Hepatocyte (in vitro differentiated cells): Measurements from ENCODE around the gene TBRG1. TPM values are rescaled to one million over a fixed set of nuclear protein-coding genes. Genes with fewer than 3 reads are reported as not detected.

Source experiments
- DNase-seq: peaks from one replicate; pipeline ENCODE4 v3.0.0-alpha.2; 2016; ENCODE audit warnings: low spot score
- H2AFZ ChIP-seq: fragments of 200-600 bp; sonication (generic); 2 replicates; pipeline ENCODE4 v1.6.0; 2016; ENCODE audit warnings: antibody characterized with exemption, mild to moderate bottlenecking
- H3K27ac ChIP-seq: fragments of 200-600 bp; sonication (generic); 2 replicates; pipeline ENCODE4 v1.5.1; 2016; ENCODE audit warnings: mild to moderate bottlenecking
- H3K27me3 ChIP-seq: fragments of 200-600 bp; sonication (generic); 2 replicates; pipeline ENCODE4 v1.6.1; 2016
- H3K36me3 ChIP-seq: fragments of 200-600 bp; sonication (generic); replicated peaks from 2 replicates; pipeline ENCODE4 v1.5.1; 2016; ENCODE audit warnings: low read depth; ENCODE audit not compliant: insufficient read depth
- H3K4me1 ChIP-seq: fragments of 200-600 bp; sonication (generic); 2 replicates; pipeline ENCODE4 v1.5.1; 2016; ENCODE audit warnings: mild to moderate bottlenecking, moderate library complexity; ENCODE audit not compliant: insufficient read depth
- H3K4me2 ChIP-seq: fragments of 200-600 bp; sonication (generic); 2 replicates; pipeline ENCODE4 v1.6.0; 2016
- H3K4me3 ChIP-seq: fragments of 200-600 bp; sonication (generic); 2 replicates; pipeline ENCODE4 v1.5.1; 2016; ENCODE audit warnings: mild to moderate bottlenecking
- H3K79me2 ChIP-seq: fragments of 200-600 bp; sonication (generic); 2 replicates; pipeline ENCODE4 v1.6.0; 2017; ENCODE audit warnings: mild to moderate bottlenecking
- H3K9me2 ChIP-seq: fragments of 200-600 bp; sonication (generic); replicated peaks from 2 replicates; pipeline ENCODE4 v1.6.0; 2017; ENCODE audit warnings: mild to moderate bottlenecking; ENCODE audit not compliant: insufficient read depth
- H3K9me3 ChIP-seq: fragments of 200-600 bp; sonication (generic); 2 replicates; pipeline ENCODE4 v1.5.1; 2016; ENCODE audit warnings: low read depth, mild to moderate bottlenecking
- H4K20me1 ChIP-seq: fragments of 200-600 bp; sonication (generic); 2 replicates; pipeline ENCODE4 v1.6.0; 2016; ENCODE audit warnings: mild to moderate bottlenecking; ENCODE audit not compliant: insufficient read depth, poor library complexity, severe bottlenecking
- EZH2 ChIP-seq: fragments of 200-600 bp; sonication (generic); IDR thresholded peaks from 2 replicates; pipeline ENCODE4 v1.6.1; 2016; ENCODE audit warnings: antibody characterized with exemption, mild to moderate bottlenecking, borderline replicate concordance
- EZH2phosphoT487 ChIP-seq: fragments of 200-600 bp; sonication (generic); IDR thresholded peaks from one replicate; pipeline ENCODE4 v1.6.1; 2018; ENCODE audit warnings: antibody characterized with exemption, mild to moderate bottlenecking, low read depth, moderate library complexity; ENCODE audit not compliant: unreplicated experiment, severe bottlenecking
- WGBS: methylation state at CpG from one replicate; pipeline ENCODE4 v1.1.6; 2016; ENCODE audit warnings: low lambda C conversion rate; ENCODE audit errors: missing lambda C conversion rate; 5-methylcytosine and 5-hydroxymethylcytosine counted together
- polyA plus RNA-seq: library from polyadenylated mRNA; unstranded; fragments of >200 nt; fragmentation: Nextera tagmentation; extraction: Ambion mirVana; gene quantifications from 2 replicates; pipeline ENCODE4 v1.2.1, GENCODE V29; 2016
- total RNA-seq: library from RNA; depleted of rRNA; stranded (reverse); fragments of >200 nt; gene quantifications from 2 replicates; pipeline ENCODE4 v1.2.3, GENCODE V29; 2014
- TF ChIP-seq, protein P1 (sequence below): fragments of 200-600 bp; sonication (generic); IDR thresholded peaks from 2 replicates; pipeline ENCODE4 v1.5.1; 2016; ENCODE audit warnings: antibody characterized with exemption, mild to moderate bottlenecking; ENCODE audit not compliant: poor library complexity

TBRG1 gene
- total and polyA plus RNA-seq, 2 experiments from 2014 or later = 34.6 to 35.0 TPM

DNA sequence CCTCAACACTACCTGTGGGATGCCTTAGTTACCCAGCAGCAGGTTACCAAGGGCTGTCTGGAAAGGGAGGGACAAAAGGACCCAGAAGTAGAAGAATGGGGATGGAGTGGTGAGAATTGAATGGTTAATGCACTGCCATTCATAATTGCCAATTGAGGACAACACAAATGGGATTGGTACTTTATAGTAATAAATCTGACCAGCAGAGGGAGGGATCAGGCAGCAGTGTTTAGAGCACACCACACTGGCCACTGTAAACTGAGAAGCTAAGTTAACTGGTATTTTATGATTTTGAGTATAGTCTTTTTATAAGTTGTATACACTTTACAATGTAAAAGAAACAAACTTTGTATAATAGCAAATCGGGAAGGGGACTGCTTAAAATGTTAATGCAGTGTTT, 10.7 kb downstream of the TBRG1 start:
- H3K79me2 ChIP-seq = no peaks in the 10 kb centered on the region
- no peak overlapping the region for H3K27ac ChIP-seq
- H3K4me1 ChIP-seq = no peaks in the 10 kb centered on the region
- no peak overlapping the region for H3K4me3 ChIP-seq
- no peak overlapping the region for H2AFZ ChIP-seq
- H3K27me3 ChIP-seq = no peaks in the 10 kb centered on the region
- TF ChIP-seq, protein P1, sequence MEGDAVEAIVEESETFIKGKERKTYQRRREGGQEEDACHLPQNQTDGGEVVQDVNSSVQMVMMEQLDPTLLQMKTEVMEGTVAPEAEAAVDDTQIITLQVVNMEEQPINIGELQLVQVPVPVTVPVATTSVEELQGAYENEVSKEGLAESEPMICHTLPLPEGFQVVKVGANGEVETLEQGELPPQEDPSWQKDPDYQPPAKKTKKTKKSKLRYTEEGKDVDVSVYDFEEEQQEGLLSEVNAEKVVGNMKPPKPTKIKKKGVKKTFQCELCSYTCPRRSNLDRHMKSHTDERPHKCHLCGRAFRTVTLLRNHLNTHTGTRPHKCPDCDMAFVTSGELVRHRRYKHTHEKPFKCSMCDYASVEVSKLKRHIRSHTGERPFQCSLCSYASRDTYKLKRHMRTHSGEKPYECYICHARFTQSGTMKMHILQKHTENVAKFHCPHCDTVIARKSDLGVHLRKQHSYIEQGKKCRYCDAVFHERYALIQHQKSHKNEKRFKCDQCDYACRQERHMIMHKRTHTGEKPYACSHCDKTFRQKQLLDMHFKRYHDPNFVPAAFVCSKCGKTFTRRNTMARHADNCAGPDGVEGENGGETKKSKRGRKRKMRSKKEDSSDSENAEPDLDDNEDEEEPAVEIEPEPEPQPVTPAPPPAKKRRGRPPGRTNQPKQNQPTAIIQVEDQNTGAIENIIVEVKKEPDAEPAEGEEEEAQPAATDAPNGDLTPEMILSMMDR = peak; percentile 27
- no peak for TF ChIP-seq EZH2
- H3K9me3 ChIP-seq = no peaks in the 10 kb centered on the region
- WGBS = 89% methylated on average over 1 of the region's 1 CpG
- no peaks in the 10 kb centered on the region for H3K9me2 ChIP-seq
- H3K4me2 ChIP-seq = no peak overlapping the region
- H3K36me3 ChIP-seq = no peaks in the 10 kb centered on the region
- no peaks in the 10 kb centered on the region for H4K20me1 ChIP-seq
- DNase-seq = no peak

DNA sequence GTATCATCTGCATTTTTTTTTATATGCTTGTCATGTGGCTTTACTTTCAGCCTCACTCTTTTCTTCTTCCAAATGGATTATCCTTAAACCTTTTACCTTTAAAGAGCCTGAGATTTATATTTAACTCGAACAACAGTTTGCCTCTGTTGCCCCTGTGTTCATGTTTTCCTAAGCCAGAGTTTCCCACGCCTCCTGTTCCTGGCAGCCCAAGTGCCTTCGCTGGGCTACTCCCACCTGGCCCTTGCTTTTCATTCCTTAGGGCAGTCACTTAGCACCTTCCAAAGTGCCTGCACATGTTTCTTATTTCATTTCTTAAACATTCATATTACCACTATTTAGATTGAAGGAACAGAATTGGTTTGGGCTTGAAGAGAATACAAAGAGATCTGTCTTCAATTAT, 13.3 kb downstream of the TBRG1 start:
- DNase-seq = no peak
- H3K4me2 ChIP-seq = no peak overlapping the region
- no peaks in the 10 kb centered on the region for H3K9me3 ChIP-seq
- no peak for TF ChIP-seq EZH2phosphoT487
- TF ChIP-seq, protein P1 = no peak
- H3K27ac ChIP-seq = no peak overlapping the region
- H3K4me1 ChIP-seq = peaks cover 3% of the 10 kb centered on the region
- WGBS = 66% methylated on average over 3 of the region's 3 CpGs
- no peak overlapping the region for H3K4me3 ChIP-seq
- H2AFZ ChIP-seq = no peak overlapping the region
- H3K79me2 ChIP-seq = no peaks in the 10 kb centered on the region
- H4K20me1 ChIP-seq = no peaks in the 10 kb centered on the region
- H3K27me3 ChIP-seq = no peaks in the 10 kb centered on the region
- no peaks in the 10 kb centered on the region for H3K9me2 ChIP-seq
- no peaks in the 10 kb centered on the region for H3K36me3 ChIP-seq

DNA sequence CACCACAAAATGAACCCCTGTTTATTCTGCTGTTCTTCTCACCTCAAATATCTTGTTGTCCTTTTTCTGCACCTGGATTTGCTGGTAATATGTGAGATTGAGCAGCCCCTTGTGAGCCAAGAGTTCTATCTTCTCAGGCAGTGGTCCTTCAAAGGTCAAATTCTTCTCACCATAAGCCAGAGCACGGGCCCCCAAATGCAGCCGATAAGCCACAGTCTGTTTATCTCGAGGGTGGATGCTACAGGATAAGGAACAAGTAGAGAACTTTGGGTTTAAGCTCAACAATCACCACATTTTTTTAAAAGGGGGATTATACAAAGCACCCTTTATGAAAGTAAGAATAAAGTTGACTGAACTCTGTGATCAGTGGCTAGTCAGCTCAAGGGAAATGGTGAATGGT, 15.8 kb downstream of the TBRG1 start:
- Histone ChIP-seq H2AFZ (no peak overlapping the region), H3K27ac (peak overlapping the region; percentile 76), H4K20me1 (no peaks in the 10 kb centered on the region), H3K4me1 (peaks cover 3% of the 10 kb centered on the region), H3K79me2 (no peaks in the 10 kb centered on the region), H3K27me3 (no peaks in the 10 kb centered on the region), H3K4me3 (no peak overlapping the region), H3K36me3 (no peaks in the 10 kb centered on the region), H3K4me2 (no peak overlapping the region), H3K9me3 (no peaks in the 10 kb centered on the region), H3K9me2 (no peaks in the 10 kb centered on the region)
- TF ChIP-seq, protein P1 = no peak
- TF ChIP-seq EZH2phosphoT487 = no peak
- no peak for TF ChIP-seq EZH2
- DNase-seq = no peak
- WGBS = 77% methylated on average over 3 of the region's 3 CpGs

DNA sequence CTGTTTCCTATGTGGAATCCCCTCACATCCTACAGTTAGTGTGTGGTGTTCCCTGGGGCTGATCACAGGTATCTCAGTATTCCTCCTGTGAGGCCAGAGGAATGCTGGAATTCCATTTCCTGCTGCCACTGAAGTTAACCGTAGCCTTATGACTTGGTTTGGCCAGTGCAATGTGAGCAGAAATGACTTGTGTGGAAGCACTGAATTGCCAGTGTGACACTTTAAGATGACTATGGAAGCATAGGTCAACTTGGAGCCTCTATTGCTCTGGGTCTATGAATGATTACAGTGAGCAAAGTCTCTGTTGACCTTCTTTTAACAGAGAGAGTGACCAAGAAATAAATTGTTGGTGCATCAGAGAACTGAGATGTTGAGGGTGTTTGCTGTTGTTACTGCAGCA, 16.5 kb downstream of the TBRG1 start:
- H3K27ac ChIP-seq = peak overlapping the region; percentile 76
- peaks cover 3% of the 10 kb centered on the region for H3K4me1 ChIP-seq
- peak; percentile 45 for DNase-seq
- no peak overlapping the region for H3K4me2 ChIP-seq
- H3K4me3 ChIP-seq = no peak overlapping the region
- H3K79me2 ChIP-seq = no peaks in the 10 kb centered on the region
- TF ChIP-seq, protein P1 = no peak
- TF ChIP-seq EZH2phosphoT487 = no peak
- no peak for TF ChIP-seq EZH2
- H4K20me1 ChIP-seq = no peaks in the 10 kb centered on the region
- H3K9me2 ChIP-seq = no peaks in the 10 kb centered on the region
- 59% methylated on average over 1 of the region's 1 CpG for WGBS
- H3K27me3 ChIP-seq = no peaks in the 10 kb centered on the region
- no peaks in the 10 kb centered on the region for H3K36me3 ChIP-seq
- H2AFZ ChIP-seq = no peak overlapping the region
- no peaks in the 10 kb centered on the region for H3K9me3 ChIP-seq
